GM11168 (cell line): Measurements from ENCODE around the gene F7.
"Not testable (repeated sequence)": the region's sequence is repeated elsewhere in the genome, so short reads cannot be mapped to it uniquely, and the experiment has no call there.

ENCODE experiments used
- in situ Hi-C: fragments of 300-500 bp; cut with MboI; formaldehyde crosslinking; loops from one replicate; pipeline ENCODE4 v1.12.0; 2022; ENCODE audit warnings: low sequenced_read_pairs; ENCODE audit not compliant: unreplicated experiment

The F7 gene

DNA sequence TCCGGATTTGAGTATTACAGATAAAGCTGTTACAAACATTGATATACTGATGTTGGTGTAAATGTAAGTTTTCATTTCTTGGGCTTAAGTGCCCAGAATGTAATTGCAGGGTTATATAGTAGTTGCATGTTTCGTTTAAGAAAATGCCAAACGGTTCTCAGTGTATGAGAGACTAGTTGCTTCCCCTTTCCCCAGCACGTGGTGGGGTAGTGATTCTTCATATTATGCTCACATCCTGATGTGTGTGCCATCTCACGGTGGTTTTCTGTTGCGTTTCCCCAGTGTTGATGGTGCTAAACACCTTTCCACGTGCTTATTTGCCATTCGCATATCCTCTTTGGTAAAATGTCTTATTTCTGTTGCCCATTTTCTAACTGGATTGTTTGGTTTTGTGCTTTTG lies 34.7 kb upstream of the F7 start:
- in situ Hi-C loops = no loop called here

DNA sequence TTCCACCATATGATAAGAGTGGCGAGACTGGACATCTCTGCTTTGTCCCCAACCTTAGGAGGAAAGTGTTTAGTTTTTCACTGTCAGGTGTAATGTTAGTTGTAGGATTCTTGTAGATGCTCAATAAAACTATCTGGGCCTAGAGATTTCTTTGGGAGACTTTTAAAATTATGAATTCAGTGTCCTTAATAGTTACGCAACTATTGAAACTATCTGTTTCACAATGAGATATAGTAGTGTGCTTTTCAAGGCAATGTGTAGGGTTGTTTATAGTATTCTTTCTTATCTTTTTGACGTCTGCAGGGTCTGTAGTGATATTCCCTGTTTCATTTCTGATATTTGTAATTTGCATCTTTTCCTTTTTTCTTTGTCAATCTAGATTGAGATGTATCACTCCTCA lies 33.2 kb upstream of the F7 start:
- in situ Hi-C loops = no loop called here

DNA sequence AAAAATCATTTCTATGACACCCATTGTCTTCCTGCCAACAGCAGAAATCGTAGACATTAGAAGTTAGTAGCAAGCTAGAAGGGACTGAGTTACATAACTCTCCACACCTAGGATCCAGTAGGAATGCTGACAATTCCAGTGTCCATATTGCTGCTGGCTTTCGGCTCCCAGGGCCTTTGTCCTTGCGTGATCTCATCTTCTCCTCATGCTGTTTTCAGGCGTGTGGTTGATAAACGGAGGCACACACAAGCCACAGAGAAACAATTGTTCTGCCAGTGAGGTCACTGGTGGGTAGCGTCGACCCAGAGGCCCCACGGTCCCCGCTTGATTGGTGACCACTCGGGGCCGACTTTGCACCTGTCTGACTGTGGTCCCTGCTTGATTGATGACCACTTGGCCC lies 31.6 kb upstream of the F7 start:
- in situ Hi-C loops = no loop called here

DNA sequence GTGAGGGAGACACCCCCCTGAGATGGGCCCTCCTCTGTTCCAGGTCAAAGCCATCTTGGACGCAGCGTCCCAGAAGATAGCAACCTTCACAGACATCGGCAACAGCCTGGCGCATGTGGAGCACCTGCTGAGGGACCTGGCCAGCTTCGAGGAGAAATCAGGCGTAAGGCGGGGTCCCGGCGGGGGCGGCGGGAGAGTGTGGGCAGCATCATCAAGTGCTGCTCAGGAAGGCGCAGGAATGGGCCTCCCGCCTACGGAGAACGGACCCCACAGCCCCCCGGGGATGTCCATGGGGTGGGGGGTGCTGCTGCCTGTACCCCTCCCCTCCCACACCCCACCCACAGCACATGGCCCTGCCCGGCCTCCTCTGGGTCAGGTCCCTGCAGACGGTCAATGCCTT lies 31.2 kb upstream of the F7 start:
- in situ Hi-C loops = no loop called here

DNA sequence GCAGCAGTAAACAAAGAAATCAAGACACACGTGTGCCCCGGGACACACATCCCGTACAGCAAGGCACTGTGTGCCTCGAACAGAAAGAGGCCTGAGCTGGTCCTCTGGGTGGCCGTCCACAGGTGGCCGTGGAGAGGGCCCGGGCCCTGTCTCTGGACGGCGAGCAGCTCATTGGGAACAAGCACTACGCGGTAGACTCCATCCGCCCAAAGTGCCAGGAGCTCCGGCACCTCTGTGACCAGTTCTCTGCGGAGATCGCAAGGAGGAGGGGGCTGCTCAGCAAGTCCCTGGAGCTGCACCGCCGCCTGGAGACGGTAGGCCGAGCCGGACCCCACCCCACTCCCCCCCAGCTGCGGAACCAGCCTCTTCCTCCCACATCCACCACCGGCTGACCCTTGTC lies 30.7 kb upstream of the F7 start:
- in situ Hi-C loops = no loop called here

DNA sequence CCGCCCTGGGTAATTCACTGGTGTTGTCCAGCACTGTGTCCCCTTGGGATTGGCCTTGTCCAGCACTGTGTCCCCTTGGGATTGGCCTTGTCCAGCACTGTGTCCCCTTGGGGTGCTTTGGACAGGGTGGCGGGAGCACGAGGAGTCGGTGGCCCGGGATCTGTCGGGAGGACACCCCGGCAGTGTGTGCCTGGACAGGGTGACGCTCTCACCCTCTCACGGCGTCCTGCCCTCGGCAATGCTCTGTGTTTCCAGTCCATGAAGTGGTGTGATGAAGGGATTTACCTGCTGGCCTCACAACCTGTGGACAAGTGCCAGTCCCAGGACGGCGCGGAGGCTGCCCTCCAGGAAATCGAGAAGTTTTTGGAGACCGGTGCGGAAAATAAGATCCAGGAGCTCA lies 29.9 kb upstream of the F7 start:
- in situ Hi-C loops = no loop called here

DNA sequence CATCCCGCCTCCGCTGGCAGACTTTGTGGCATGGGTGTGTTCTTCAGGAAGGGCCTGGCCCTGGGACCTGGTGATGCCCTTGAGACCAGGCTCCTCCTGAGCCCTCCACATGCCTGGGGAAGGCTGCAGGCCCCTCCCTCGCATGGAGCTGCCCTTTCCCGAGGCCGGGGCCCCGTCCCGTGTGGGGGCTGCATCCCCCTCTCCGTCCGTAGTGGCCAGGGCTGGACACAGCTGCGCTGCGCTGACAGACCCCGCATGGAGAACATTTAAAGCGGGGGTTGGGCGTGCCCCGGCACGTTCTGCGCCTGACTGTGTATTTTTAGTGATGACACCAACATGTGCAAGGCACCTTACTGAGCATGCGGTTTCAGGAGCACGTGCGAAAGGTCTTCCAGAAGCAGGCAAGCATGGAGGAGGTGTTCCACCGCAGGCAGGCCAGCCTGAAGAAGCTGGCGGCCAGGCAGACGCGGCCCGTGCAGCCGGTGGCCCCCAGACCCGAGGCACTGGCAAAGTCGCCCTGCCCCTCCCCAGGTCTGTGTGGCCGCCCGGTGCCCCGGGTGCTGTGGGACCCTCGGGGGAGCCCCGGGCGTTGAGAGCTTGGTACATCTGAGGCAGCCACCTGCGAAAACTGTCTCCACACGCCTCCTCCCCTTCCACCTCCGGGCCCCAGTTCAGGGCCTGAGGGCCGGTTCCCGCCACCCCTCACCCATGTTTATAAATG lies 28.8 kb upstream of the F7 start:
- in situ Hi-C loops = no loop called here

DNA sequence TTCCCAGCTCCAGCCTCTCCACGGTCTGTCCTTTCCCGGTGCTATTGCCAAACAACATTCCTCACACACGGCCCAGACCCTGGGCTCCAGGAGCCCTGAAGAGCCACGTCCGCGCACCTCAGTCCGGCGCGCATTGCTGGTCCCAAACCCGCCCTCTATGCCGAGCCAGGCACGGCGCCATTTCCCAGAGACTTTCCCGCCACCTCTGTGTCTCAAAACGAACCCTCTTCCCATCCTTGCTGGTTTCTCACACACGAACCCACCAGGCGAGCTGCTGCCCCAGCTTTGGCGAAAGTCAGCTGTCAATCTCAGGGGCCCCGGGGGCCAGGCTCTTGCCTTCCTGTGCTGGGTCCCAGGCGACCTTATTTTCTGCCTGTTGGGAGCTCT lies 28.0 kb upstream of the F7 start:
- in situ Hi-C loops = no loop called here

DNA sequence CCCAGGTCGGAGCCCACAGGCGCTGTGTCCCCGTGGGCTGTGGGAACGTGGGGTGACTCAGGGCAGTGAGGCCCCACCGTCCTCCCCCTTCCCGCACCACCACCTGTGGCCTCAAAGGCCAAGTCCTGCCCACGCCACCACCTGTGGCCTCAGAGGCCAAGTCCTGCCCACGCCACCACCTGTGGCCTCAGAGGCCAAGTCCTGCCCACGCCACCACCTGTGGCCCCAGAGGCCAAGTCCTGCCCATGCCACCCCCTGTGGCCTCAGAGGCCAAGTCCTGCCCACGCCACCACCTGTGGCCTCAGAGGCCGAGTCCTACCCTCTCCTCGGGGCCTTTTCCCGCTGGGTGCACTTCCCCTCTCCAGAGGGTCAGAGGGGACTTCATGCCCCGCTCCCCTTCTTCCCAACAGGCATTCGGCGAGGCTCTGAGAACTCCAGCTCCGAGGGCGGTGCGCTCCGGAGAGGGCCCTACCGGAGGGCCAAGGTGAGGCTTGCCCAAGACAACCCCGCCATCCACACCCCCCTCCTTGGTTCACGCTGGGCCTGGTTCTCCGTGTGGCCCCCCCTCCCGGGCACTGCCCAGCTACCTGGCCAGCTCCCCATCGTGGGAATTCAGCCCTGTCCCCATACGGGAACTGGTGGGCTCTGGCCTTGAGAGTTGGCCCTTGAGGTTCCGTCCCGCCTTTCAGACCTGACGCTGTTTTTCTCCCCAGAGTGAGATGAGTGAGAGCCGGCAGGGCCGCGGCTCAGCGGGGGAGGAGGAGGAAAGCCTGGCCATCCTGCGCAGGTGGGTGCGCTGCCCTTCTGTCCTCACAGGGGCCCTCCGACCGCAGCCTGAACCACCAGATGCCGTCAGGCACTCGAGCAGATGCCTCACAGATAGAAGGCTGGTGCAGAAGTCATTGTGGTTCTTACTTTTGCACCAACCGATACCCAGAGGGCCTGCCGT lies 27.4 kb upstream of the F7 start:
- in situ Hi-C loops = no loop called here

DNA sequence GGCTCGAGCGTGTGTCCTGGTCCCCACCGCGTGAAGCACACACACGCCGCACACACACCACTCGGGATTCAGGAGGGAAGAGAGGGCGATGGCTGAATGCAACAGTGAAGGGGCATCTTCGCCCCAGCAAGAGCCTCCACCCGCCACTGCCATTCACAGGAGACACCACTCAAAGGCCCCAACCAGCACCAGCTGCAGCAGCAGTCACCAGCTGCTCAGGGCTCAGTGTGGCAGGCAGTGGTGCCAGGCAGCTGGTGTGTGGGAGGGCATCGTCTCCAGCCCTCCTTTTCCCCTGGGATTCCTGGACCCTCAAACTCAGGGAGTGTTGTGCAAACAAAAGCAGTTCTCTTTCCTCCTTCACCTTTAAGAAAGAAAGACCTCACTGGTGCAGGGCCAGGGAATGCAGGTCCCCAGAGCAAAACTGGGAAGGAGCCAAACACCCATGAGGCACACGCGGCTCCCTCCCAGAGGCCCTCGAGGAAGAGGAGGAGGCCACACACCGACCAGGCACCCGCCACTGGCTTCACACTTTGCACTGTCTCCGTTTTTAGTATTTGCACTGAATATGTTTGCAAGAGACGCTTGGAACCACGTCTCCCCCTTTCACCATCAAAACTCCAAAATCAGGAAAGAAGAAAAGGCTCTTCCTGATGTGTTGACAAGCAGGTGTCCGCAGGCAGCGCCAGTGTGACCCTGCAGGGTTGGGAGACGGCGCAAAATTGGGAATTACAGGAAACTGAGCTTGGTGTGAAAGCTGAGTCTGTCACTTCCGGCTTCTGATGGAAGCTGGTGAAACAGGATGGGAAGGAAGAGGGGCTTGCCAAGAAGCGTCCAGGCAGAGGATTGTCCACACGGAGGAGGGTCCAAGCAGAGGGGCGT lies 26.4 kb upstream of the F7 start:
- in situ Hi-C loops = no loop called here

DNA sequence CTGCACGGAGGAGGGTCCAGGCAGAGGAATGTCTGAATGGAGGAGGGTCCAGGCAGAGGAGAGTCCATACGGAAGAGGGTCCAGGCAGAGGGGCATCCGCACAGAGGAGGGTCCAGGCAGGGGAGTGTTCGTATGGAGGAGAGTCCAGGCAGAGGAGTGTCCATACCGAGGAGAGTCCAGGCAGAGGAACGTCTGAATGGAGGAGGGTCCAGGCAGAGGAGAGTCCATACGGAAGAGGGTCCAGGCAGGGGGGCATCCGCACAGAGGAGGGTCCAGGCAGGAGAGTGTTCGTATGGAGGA lies 25.9 kb upstream of the F7 start:
- in situ Hi-C loops = not testable (repeated sequence)

DNA sequence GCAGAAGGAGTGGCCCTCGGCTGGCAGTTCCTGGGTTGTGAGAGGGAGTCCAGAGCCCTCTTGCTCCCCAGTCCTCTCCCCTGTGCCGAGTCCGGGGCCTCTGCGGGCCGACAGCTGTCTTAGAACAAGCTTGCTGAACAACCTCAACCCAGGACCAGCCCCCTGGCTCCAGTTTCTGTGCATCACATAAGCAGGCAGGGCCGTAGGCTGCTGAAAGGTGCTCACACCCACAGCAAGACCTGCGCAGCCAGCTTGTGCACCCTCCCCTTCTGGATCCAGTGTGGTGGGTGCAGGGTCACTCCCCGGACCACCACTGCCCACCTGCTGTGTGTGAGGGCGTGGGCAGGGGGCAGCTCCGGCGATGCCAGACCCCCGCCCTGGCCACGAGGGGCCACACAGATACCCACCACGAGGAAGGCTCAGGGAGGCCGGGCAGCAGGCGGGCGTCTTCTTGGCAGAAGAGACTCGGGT lies 25.2 kb upstream of the F7 start:
- in situ Hi-C loops = no loop called here

DNA sequence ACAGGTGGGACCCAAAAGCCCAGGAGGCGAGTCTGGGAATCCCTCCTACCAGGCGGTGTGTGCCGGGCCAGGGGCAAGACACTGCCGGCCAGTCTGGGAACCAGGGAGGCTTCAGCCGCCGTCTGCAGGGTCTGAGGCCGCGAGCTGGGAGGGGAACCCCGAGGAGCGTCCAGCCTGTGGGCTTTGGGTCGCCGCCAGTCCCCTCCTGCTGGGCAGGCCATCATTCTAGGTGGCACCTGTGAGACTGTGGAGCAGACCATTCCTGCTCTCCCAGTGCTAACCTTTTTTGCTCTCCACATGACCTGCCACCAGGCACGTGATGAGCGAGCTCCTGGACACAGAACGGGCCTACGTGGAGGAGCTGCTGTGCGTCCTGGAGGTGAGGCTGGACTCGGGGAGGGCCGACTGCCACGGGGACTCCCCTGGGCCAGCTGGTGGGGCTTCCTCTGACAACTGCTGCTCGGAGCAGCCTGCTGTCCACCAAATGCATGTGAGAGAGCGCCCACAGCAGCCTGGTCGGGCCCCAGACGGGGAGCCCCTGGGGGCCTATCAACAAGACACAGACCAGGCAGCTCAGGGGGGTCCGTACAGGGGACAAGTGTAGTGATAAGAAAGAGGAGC lies 24.6 kb upstream of the F7 start:
- in situ Hi-C loops = no loop called here

DNA sequence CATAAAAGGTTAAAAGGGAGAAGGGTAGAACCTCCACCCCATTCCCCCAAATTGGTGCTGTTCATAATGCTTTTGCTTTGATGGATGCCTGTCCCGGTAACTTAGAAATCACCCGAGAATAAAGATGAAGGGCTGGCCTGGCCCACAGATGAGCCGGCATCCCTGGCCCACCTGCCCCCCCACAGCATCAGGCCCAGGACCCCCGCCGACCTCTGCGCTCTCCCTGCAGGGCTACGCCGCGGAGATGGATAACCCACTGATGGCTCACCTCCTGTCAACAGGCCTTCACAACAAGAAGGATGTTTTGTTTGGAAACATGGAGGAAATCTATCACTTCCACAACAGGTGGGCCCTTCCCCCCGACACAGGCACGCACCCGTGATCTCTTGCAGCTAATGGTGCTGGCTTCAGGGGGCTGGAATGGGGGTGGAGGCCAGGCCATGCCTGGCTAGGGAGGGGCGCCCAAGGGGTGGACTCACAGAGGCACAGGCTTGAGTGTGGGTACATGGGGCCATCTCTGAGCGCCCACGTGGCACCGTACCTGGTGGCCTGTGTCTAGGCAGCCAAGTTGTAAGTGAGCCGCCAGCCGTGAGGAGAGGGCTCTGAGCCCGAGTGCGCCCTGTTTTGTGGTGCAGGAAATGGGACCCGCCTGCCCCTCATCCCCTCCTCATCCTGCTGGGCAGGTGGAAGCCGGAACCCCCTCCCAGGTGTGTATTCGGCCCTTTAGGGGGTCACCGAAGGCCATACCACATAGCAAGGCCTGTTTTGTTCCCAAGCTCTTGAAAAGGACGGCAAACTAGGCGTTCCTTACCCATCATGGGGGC lies 23.2 kb upstream of the F7 start:
- in situ Hi-C loops = no loop called here

DNA sequence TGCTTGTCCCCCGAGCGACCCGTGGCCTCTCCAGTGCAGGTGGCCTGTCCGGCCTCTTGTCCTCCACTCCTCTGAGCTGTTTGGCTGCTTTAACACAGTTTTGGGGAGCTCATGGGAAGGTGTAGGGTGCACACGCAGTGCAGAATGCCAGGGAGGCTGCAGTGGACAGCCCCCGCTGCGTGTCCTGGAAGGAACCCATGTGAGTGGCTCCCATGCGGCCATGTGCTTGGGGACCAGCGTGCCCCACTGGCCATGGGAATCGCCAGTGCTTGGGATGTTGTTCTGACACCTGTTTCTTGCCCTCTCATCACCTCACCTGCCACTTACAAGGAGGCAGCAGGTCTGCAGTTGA lies 22.6 kb upstream of the F7 start:
- in situ Hi-C loops = no loop called here

DNA sequence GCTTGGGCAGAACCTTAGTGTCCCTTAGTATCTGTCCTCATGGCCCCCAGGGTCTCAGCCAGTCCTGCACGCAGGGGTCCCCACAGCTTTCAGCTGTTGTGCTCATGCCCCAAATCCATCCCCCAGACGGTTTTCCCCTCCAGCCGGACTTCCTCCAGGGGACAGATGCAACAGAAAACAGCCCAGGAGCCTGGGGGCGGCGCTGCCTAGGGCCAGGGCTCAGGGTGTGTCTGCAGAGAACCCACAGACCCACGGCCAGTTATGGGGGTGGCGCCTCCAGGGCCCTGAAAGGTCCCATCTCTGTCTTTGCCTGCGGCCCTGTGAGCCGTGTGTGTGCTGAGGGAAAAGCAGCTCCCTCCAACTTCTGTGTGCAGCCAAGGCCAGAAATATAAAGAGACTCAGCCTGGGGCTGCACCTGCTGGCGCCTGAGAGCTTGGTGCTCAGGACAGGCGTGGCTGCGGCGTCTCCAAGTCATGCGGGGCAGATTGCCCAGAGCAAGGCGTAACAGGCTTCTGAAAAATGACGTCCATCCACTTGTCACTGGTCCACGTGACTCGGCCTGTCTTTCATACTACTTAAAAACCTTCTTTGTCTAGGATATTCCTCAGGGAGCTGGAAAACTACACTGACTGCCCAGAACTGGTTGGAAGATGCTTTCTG lies 22.1 kb upstream of the F7 start:
- in situ Hi-C loops = no loop called here

DNA sequence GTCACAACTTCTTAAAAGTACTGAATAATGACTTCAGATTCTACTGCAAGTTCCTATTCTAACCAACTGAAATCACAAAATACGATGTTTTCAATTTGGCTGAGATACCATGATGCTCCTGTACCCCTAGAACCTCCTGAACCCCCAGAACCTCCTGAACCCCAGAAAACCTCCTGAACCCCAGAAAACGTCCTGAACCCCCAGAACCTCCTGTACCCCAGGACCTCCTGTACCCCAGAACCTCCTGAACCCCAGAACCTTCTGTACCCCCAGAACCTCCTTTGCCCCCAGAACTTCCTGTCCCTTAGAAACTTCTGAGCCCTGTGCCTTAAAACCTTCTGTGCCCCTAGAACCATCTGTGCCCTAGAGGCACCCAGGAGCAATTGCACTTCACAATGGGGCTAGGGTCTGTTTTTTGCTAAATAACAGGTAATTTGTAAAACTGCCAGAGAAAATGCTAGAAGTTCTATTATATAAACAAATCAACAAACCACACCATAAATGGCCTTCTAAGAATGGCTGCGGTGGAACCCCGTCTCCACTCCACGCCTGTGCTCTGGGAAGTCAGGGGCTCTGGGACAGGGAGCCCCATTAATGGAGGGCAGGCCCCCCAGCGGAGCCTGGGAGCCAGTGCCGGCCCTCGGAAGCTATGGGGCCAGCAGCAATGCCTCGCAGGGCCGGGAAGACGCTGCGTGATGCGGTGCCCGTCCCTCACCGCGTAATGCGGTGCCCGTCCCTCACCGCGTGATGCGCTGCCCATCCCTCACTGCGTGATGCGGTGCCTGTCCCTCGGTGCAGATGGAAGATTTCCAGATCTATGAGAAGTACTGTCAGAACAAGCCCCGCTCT lies 21.3 kb upstream of the F7 start:
- in situ Hi-C loops = no loop called here

DNA sequence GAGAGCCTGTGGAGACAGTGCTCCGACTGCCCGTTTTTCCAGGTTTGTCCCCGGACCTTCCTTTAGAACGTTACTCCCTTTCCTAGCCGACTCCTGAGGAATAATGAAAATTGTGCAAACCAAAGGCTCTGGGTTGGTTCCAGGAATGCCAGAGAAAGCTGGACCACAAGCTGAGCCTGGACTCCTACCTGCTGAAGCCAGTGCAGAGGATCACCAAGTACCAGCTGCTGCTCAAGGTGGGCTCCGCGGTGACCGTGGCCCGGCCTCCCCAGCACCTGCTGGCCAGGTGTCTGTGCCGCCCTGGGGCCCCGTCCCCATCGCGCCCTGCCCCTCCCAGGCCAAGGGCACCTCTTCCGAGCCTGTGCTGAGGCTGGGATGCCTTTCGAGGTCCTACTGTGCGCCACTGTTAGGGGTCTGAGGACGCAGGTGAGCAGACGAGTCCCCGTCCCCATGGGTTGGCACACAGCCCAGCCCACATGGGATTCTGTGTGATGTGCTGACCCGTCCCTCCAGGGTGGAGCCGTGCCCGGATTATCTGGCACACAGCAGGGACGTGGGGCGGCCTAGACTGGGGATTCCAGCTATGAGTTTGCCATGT lies 20.5 kb upstream of the F7 start:
- in situ Hi-C loops = no loop called here
